ENCODE measurements around the gene LACTB. TPM values are rescaled to one million over a fixed set of nuclear protein-coding genes. Genes with fewer than 3 reads are reported as not detected.

Gene LACTB
- total and polyA plus RNA-seq, 2 of the 13 experiments (the other 11 are each of a cell fraction or from before 2014, with no cell fraction given): 14.8 to 23.0 TPM

DNA sequence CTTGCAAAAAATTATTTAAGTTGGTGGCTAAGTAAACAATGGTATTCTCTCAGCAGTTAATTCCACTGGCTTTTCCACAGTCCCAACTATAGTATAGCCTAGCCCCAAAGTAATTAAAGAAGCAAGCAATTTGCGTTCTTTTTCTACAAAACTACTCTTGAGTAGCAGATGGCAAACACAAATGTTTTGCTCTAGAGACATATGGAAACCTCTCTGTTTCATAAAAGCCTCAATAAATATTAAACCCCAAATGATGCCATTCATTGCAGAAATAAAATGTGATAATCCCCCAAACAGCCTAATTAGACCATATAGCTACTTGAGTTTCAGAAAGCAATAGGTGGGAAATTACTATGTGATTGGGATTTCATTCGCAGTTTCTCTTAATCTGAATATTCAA, 59.1 kb downstream of the LACTB start:
- POLR2A ChIA-PET: no interaction called here
- TF ChIP-seq, protein P1, sequence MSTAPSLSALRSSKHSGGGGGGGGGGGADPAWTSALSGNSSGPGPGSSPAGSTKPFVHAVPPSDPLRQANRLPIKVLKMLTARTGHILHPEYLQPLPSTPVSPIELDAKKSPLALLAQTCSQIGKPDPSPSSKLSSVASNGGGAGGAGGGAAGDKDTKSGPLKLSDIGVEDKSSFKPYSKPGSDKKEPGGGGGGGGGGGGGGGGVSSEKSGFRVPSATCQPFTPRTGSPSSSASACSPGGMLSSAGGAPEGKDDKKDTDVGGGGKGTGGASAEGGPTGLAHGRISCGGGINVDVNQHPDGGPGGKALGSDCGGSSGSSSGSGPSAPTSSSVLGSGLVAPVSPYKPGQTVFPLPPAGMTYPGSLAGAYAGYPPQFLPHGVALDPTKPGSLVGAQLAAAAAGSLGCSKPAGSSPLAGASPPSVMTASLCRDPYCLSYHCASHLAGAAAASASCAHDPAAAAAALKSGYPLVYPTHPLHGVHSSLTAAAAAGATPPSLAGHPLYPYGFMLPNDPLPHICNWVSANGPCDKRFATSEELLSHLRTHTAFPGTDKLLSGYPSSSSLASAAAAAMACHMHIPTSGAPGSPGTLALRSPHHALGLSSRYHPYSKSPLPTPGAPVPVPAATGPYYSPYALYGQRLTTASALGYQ (CRISPR knock-in tag; IDR thresholded peaks at IDR 0.05): no peak
- no peak for TF ChIP-seq HMGA1 (CRISPR knock-in tag; conservative IDR thresholded peaks at IDR 0.05)
- H3K36me3 ChIP-seq (replicated peaks in 1 of 2; ENCODE audit: control insufficient read depth in 1 of 2, insufficient read depth in 2 of 2, low read length in 2 of 2): no peaks in the 10 kb centered on the region
- DNase-seq (ENCODE audit: low spot score): no peak
- in situ Hi-C loops (cut with HindIII; ENCODE audit: extremely low pct_ligation_motif_present, low pct_unique_long_range_greater_than_20kb) (no loop called here), intact Hi-C loops (cut with micrococcal nuclease; ENCODE audit: unreplicated experiment) (no loop called here)
- no peak overlapping the region for H3K4me2 ChIP-seq (ENCODE audit: low read depth, low read length)
- no peak overlapping the region for H3K9ac ChIP-seq (ENCODE audit: insufficient read depth, low read depth, low read length)
- no peaks in the 10 kb centered on the region for H3K79me2 ChIP-seq (ENCODE audit: insufficient read depth, low read length)
- H3K4me1 ChIP-seq (ENCODE audit: insufficient read depth, low read length): peaks cover 19% of the 10 kb centered on the region
- no peak for ATAC-seq
- H3K9me3 ChIP-seq (ENCODE audit: low read length): no peaks in the 10 kb centered on the region
- no peaks in the 10 kb centered on the region for H4K20me1 ChIP-seq (ENCODE audit: insufficient read depth, low read length)
- no TSS peak for BruUV-seq (replicated peaks)
- no peak for FAIRE-seq
- no peak overlapping the region for H2AFZ ChIP-seq (ENCODE audit: low read length)
- 65% methylated on average over 2 of the region's 2 CpGs for WGBS (ENCODE audit: low lambda C conversion rate)
- H3K27me3 ChIP-seq (ENCODE audit: control insufficient read depth in 1 of 2, insufficient read depth in 2 of 2, low read length in 2 of 2): no peaks in the 10 kb centered on the region
- CTCF ChIA-PET (ENCODE audit: low intra/inter-chr PET ratio, low total read pairs): no interaction called here
- H3K27ac ChIP-seq (ENCODE audit: extremely low read length, insufficient read depth, low read length): no peak overlapping the region
- no peak overlapping the region for H3K4me3 ChIP-seq (replicated peaks in 1 of 3; ENCODE audit: insufficient read depth in 1 of 3, low read depth in 2 of 3, low read length in 3 of 3)

DNA sequence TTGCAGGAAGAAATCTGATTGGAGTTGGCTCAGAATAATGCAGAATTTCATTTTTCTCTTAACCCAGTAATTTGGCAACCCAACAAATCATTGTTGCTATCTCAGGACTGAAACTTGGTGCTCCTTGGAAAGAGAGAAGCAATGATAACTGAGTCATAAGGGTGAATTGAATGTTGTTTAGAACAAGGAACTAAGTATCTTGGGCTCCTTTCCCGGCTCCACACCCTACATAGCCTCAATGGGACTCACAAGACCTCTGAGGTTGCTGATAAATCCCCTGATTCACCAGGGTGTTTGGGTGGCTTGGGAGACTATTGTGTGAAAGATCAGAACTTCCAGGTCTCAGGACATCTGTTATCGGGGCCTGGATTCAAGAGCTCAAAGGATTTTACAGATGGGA, 60.0 kb downstream of the LACTB start:
- no peak overlapping the region for H3K4me3 ChIP-seq (replicated peaks in 1 of 3; ENCODE audit: insufficient read depth in 1 of 3, low read depth in 2 of 3, low read length in 3 of 3)
- ChIA-PET POLR2A (no interaction called here), CTCF (ENCODE audit: low intra/inter-chr PET ratio, low total read pairs) (no interaction called here)
- H3K27me3 ChIP-seq (ENCODE audit: control insufficient read depth in 1 of 2, insufficient read depth in 2 of 2, low read length in 2 of 2): no peaks in the 10 kb centered on the region
- no TSS peak for BruUV-seq (replicated peaks)
- intact Hi-C loops (cut with micrococcal nuclease; ENCODE audit: unreplicated experiment) (no loop called here), in situ Hi-C loops (cut with HindIII; ENCODE audit: extremely low pct_ligation_motif_present, low pct_unique_long_range_greater_than_20kb) (no loop called here)
- H2AFZ ChIP-seq (ENCODE audit: low read length): no peak overlapping the region
- no peak for ATAC-seq
- no peak for FAIRE-seq
- H3K36me3 ChIP-seq (replicated peaks in 1 of 2; ENCODE audit: control insufficient read depth in 1 of 2, insufficient read depth in 2 of 2, low read length in 2 of 2): no peaks in the 10 kb centered on the region
- 3% methylated on average over 2 of the region's 2 CpGs for WGBS (ENCODE audit: low lambda C conversion rate)
- H3K27ac ChIP-seq (ENCODE audit: extremely low read length, insufficient read depth, low read length): no peak overlapping the region
- no peak overlapping the region for H3K9ac ChIP-seq (ENCODE audit: insufficient read depth, low read depth, low read length)
- TF ChIP-seq, protein P2, sequence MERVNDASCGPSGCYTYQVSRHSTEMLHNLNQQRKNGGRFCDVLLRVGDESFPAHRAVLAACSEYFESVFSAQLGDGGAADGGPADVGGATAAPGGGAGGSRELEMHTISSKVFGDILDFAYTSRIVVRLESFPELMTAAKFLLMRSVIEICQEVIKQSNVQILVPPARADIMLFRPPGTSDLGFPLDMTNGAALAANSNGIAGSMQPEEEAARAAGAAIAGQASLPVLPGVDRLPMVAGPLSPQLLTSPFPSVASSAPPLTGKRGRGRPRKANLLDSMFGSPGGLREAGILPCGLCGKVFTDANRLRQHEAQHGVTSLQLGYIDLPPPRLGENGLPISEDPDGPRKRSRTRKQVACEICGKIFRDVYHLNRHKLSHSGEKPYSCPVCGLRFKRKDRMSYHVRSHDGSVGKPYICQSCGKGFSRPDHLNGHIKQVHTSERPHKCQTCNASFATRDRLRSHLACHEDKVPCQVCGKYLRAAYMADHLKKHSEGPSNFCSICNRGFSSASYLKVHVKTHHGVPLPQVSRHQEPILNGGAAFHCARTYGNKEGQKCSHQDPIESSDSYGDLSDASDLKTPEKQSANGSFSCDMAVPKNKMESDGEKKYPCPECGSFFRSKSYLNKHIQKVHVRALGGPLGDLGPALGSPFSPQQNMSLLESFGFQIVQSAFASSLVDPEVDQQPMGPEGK (CRISPR knock-in tag; IDR thresholded peaks at IDR 0.05): no peak
- no peak for TF ChIP-seq KAT7 (CRISPR knock-in tag; IDR thresholded peaks at IDR 0.05; ENCODE audit: borderline replicate concordance)
- no peak for TF ChIP-seq ZNF552 (CRISPR knock-in tag; IDR thresholded peaks at IDR 0.05; ENCODE audit: borderline replicate concordance)
- TF ChIP-seq ZMYM2 (CRISPR knock-in tag; IDR thresholded peaks at IDR 0.05): no peak
- no peak for TF ChIP-seq GATAD1 (CRISPR knock-in tag; IDR thresholded peaks at IDR 0.05)
- no peak for TF ChIP-seq CAMTA2 (CRISPR knock-in tag; IDR thresholded peaks at IDR 0.05; ENCODE audit: borderline replicate concordance)
- TF ChIP-seq, protein P3, sequence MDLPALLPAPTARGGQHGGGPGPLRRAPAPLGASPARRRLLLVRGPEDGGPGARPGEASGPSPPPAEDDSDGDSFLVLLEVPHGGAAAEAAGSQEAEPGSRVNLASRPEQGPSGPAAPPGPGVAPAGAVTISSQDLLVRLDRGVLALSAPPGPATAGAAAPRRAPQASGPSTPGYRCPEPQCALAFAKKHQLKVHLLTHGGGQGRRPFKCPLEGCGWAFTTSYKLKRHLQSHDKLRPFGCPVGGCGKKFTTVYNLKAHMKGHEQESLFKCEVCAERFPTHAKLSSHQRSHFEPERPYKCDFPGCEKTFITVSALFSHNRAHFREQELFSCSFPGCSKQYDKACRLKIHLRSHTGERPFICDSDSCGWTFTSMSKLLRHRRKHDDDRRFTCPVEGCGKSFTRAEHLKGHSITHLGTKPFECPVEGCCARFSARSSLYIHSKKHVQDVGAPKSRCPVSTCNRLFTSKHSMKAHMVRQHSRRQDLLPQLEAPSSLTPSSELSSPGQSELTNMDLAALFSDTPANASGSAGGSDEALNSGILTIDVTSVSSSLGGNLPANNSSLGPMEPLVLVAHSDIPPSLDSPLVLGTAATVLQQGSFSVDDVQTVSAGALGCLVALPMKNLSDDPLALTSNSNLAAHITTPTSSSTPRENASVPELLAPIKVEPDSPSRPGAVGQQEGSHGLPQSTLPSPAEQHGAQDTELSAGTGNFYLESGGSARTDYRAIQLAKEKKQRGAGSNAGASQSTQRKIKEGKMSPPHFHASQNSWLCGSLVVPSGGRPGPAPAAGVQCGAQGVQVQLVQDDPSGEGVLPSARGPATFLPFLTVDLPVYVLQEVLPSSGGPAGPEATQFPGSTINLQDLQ (CRISPR knock-in tag; IDR thresholded peaks at IDR 0.05): no peak
- no peak for TF ChIP-seq ZBTB3 (CRISPR knock-in tag; IDR thresholded peaks at IDR 0.05; ENCODE audit: borderline replicate concordance, low read depth)
- no peak for TF ChIP-seq ZFY (CRISPR knock-in tag; IDR thresholded peaks at IDR 0.05)
- TF ChIP-seq PPARG (CRISPR knock-in tag; conservative IDR thresholded peaks at IDR 0.05): no peak
- no peak for TF ChIP-seq ZFP1 (CRISPR knock-in tag; IDR thresholded peaks at IDR 0.05)
- TF ChIP-seq ZNF329 (CRISPR knock-in tag; IDR thresholded peaks at IDR 0.05; ENCODE audit: low read depth): no peak
- H4K20me1 ChIP-seq (ENCODE audit: insufficient read depth, low read length): no peaks in the 10 kb centered on the region
- H3K4me1 ChIP-seq (ENCODE audit: insufficient read depth, low read length): peaks cover 28% of the 10 kb centered on the region
- DNase-seq (ENCODE audit: low spot score): no peak
- H3K79me2 ChIP-seq (ENCODE audit: insufficient read depth, low read length): no peaks in the 10 kb centered on the region
- H3K9me3 ChIP-seq (ENCODE audit: low read length): no peaks in the 10 kb centered on the region
- no peak overlapping the region for H3K4me2 ChIP-seq (ENCODE audit: low read depth, low read length)

Measured in HepG2 (cell line).